Posterior vena cava (tissue), 2 donors: ENCODE results near the gene ASMT. TPM values are rescaled to one million over a fixed set of nuclear protein-coding genes. Genes with fewer than 3 reads are reported as not detected.
"Not testable (repeated sequence)": the region's sequence is repeated elsewhere in the genome, so short reads cannot be mapped to it uniquely, and the experiment has no call there.

Experiments
- DNase-seq: peaks from one replicate; pipeline ENCODE4 v3.0.0-alpha.2; 2020; ENCODE audit warnings: low spot score
- intact Hi-C, 2 donors: fragments of 100-400 bp; cut with DNase I; formaldehyde crosslinking; loops; one replicate each; pipeline versions ENCODE4 v1.14.1 to v1.14.2; 2022 to 2023
- long read RNA-seq, 2 donors: library from polyadenylated mRNA; unstranded; transcript quantifications; one replicate each; pipeline ENCODE4 v2.0.0, GENCODE V29; 2020 to 2021
- total RNA-seq, 2 donors: library from RNA; stranded (reverse); fragmentation: NEBNext Ultra II Directional; extraction: Animal tissue kit (Norgen Biotek cat#: 25700); gene quantifications; one replicate each; pipeline ENCODE4 v1.2.1, GENCODE V29; 2021
- donor health status: DM: yes; HTN: yes; CAD: no.
- donor health status: DM: yes; HTN: yes; CAD: no.

ASMT gene, protein sequence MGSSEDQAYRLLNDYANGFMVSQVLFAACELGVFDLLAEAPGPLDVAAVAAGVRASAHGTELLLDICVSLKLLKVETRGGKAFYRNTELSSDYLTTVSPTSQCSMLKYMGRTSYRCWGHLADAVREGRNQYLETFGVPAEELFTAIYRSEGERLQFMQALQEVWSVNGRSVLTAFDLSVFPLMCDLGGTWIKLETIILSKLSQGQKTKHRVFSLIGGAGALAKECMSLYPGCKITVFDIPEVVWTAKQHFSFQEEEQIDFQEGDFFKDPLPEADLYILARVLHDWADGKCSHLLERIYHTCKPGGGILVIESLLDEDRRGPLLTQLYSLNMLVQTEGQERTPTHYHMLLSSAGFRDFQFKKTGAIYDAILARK
- under 1 TPM; 0.33 to 0.97 TPM for total RNA-seq
- long read RNA-seq, donor 1: 0 reads
- long read RNA-seq, donor 2: 0 reads

DNA sequence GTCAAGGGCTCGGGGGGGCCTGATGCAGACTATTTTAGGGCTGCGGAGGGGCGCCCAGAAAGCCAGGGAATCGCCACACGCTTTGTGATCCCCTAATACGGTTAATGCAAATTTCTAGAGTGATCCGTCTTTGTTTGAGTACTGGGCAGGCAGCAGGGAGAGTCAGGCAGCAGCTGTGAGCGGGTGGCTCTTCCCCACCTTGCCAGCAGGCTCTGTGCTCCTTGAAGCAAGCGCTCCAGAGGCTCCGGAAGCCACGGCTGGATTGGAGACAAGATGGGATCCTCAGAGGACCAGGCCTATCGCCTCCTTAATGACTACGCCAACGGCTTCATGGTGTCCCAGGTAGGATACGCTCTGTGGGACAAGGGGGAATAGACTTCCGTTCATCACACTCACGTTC lies at the start of gene ASMT:
ASMT (plus strand) TSS at position 133 of the 400 bp plus-strand sequence; CDS start at position 274, 141 bp downstream.
- no peak for DNase-seq
- intact Hi-C loops: no loop called here

DNA sequence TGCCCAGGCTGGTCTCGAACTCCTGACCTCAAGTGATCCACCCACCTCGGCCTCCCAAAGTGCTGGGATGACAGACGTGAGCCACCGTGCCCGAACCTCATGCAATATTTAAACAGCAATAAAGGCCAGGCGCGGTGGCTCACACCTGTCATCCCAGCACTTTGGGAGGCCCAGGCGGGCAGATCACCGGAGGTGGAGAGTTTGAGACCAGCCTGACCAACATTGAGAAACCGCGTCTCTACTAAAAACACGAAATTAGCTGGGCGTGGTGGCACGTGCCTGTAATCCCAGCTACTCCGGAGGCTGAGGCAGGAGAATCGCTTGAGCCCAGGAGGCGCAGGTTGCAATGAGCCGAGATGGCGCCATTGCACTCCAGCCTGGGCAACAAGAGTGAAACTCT lies 40.7 kb upstream of the ASMT start:
- DNase-seq: peak; percentile 47
- intact Hi-C loops: not testable (repeated sequence)

- intact Hi-C loops: no loop called here
These were observed 38.5 kb upstream of the ASMT start for GRCh38 chrX:1576201-1576992.

GRCh38 chrX:1577845-1578244 lies 37.0 kb upstream of the ASMT start:
- intact Hi-C loops: no loop called here
- DNase-seq: no peak

More at GRCh38 chrX:1576201-1576992, 38.5 kb upstream of the ASMT start:
- peak; percentile 9 for DNase-seq

GRCh38 chrX:1578511-1579173 lies 36.2 kb upstream of the ASMT start:
- DNase-seq: no peak
- intact Hi-C loops: no loop called here

DNA sequence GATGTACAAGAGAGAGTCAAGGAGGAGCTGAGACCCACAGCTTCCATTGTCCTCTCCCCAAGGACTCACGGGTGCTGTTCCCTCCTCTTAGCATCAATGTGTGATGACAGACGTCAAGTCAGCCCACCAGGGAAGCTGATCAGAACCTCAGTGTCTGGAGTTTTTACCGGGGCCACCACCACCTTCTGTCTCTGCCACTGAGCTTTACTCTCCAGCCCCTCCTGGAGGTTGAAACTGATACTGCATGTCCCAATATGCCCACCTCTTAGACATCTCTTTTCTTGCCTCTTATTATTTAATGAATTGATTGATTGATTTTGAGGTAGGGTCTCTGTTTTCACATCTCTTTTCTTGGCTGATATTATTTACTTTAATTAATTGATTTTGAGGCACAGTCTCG lies 33.7 kb upstream of the ASMT start:
- DNase-seq: peak; percentile 18
- intact Hi-C loops: loop anchor here in 1 of 2 donors (5.0 kb wide), 1 partner anchor 129 kb away; the partner anchor contains the start of gene ASMTL

DNA sequence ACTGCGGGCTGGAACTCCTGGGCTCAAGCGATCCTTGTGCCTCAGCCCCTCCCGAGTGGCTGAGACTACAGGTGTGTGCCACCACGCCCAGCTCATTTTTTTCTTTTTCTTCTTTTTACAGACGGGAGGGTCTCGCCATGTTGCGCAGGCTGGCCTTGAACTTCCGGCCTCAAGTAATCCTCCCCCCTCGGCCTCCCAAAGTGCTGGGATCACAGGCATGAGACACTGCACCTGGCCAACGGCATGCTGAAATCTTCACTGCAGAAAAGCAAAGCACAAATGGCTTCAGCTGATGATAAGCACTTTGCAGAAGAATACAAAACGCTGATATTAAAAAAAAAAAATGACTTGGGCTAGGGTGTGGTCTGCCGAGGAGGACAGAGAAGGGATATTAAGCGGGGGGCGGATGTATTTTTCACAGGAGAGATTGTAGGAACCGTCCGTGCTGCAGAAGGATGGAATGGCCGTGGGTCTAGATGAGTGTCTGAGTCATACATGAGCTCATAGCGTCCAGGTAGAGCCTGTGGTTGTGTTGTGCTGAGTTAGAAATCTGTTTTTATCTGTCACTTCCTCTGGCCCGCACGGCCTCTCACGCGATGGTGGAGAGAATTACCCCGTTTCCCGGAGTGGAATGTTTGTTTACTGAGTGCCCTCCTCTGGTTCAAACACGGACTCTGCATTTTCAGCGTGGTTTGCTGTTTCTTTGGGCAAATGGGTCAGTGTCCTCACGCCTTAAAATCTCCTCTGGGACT lies 32.0 kb upstream of the ASMT start:
- DNase-seq: peak; percentile 54
- intact Hi-C loops: loop anchor here in 1 of 2 donors (5.0 kb wide), 1 partner anchor 131 kb away; the partner anchor contains the start of gene ASMTL

DNA sequence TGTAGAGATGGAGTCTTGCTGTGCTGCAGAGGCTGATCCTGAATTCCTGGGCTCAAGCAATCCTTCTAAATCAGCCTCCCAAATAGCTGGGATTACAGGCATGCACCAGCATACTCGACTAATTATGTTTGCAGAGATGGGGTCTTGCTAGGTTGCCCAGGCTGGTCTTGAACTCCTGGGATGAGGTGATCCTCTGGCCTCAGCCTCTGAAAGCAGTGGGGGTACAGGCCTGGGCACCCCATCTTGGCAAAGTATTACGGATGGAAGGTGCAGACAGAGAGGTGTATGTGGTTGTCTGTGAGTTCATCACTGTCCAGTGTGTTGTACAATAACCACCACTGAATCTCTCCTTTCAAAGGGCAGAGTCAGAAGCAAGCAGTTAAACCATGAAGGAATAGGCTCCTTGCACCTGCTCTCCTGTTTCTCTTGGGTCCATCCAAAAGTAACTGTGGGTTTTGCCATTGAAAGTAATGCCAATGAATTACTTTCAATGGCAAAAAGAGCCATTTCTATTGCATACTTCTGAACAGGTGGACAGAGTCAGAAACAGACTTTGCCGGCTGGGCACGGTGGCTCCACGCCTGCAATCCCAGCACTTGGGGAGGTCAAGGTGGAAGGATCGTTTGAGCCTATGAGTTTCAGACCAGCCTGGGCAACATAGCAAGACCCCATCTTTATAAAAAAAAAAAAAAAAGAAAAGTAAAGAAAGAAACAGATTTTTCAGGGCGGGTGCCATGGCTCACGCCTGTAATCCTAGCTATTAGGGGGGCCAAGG lies 30.4 kb upstream of the ASMT start:
- peak; percentile 34 for DNase-seq
- intact Hi-C loops: loop anchor here in 1 of 2 donors (5.0 kb wide), 1 partner anchor 132 kb away; the partner anchor contains the start of gene ASMTL

GRCh38 chrX:1587161-1587560 lies 27.7 kb upstream of the ASMT start:
- intact Hi-C loops: no loop called here
- DNase-seq: no peak

- intact Hi-C loops: loop anchor here in 1 of 2 donors (5.0 to 10.0 kb wide), 2 partner anchors 135 to 908 kb away; partner anchors contain the start of gene ASMTL
- DNase-seq: no peak
These were observed 25.3 kb upstream of the ASMT start for GRCh38 chrX:1589356-1590130.

- DNase-seq: peak; percentile 98
- intact Hi-C loops: loop anchor here in 1 of 2 donors (5.0 to 10.0 kb wide), 2 partner anchors 136 to 906 kb away; partner anchors contain the start of gene ASMTL
These were observed 23.6 kb upstream of the ASMT start, which contains the start of gene AKAP17A for GRCh38 chrX:1591102-1591862. Gene AKAP17A (plus strand): TSS chrX:1591604. CDS start chrX:1593463, 1,859 bp downstream.

- intact Hi-C loops: loop anchor here in 1 of 2 donors (5.0 to 10.0 kb wide), 2 partner anchors 137 to 905 kb away; partner anchors contain the start of gene ASMTL
- DNase-seq: peak; percentile 82
These were observed 22.9 kb upstream of the ASMT start for GRCh38 chrX:1591863-1592469.

GRCh38 chrX:1592470-1593142 lies 22.3 kb upstream of the ASMT start:
- intact Hi-C loops: loop anchor here in 1 of 2 donors (5.0 to 10.0 kb wide), 2 partner anchors 138 to 905 kb away; partner anchors contain the start of gene ASMTL
- peak; percentile 80 for DNase-seq

DNA sequence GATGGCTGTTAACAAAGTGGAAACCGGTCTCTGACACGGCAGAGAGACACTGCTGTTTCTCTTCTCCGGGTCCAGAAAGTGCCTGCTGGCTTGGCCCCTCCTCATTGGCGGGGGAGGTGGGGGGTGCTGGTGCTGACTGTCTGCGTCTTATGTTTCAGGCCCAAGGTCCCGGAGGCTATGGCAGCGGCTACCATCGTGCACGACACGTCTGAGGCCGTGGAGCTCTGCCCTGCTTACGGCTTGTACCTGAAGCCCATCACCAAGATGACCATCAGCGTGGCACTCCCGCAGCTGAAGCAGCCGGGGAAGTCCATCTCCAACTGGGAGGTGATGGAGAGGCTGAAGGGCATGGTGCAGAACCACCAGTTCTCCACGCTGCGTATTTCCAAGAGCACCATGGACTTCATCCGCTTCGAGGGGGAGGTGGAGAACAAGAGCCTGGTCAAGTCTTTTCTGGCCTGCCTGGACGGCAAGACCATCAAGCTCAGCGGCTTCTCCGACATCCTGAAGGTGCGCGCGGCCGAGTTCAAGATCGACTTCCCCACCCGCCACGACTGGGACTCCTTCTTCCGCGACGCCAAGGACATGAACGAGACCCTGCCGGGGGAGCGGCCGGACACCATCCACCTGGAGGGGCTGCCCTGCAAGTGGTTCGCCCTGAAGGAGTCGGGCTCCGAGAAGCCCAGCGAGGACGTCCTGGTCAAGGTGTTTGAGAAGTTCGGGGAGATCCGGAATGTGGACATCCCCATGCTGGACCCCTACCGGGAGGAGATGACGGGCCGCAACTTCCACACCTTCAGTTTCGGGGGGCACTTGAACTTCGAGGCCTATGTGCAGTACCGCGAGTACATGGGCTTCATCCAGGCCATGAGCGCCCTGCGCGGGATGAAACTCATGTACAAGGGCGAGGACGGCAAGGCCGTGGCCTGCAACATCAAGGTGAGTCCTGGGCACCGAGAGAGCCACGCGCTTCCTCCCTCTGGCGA lies 21.3 kb upstream of the ASMT start:
- peak; percentile 83 for DNase-seq
- intact Hi-C loops: loop anchor here in 1 of 2 donors (5.0 to 10.0 kb wide), 2 partner anchors 139 to 904 kb away; partner anchors contain the start of gene ASMTL
